HEK293 (cell line): ENCODE data around the gene MRPL39.

Experiments used
- CTCF ChIA-PET: fragments of 350-600 bp; formaldehyde crosslinking; extraction: SDS; loops from one replicate; lab custom pipeline; 2021; ENCODE audit warnings: antibody characterized with exemption; lab: Yijun Ruan, JAX
- POLR2A ChIA-PET: fragments of 300-600 bp; formaldehyde crosslinking; extraction: SDS; loops from one replicate; lab custom pipeline; 2020; ENCODE audit warnings: antibody characterized with exemption, inconsistent platforms; lab: Yijun Ruan, JAX
- H3K27ac ChIP-seq: fragments of 200-500 bp; sonication (Bioruptor generic); 2 replicates; pipeline ENCODE4 v1.5.1; 2014; ENCODE audit warnings: low read depth, low read length, control low read depth, inconsistent platforms; ENCODE audit errors: extremely low read depth
- H3K36me3 ChIP-seq, 2 experiments: fragments of 200-500 bp in 1 of 2; sonication (Bioruptor generic) in 1 of 2; 1 replicate in 1 of 2; 2 replicates in 1 of 2; pipeline ENCODE4 v1.5.1; 2014 to 2017; ENCODE audit warnings: inconsistent platforms in 2 of 2, low read length in 2 of 2; ENCODE audit not compliant: control insufficient read depth in 2 of 2, insufficient read depth in 1 of 2
- H3K4me1 ChIP-seq: fragments of 200-500 bp; sonication (Bioruptor generic); 2 replicates; pipeline ENCODE4 v1.5.1; 2014; ENCODE audit warnings: mild to moderate bottlenecking, low read length, inconsistent platforms; ENCODE audit not compliant: control insufficient read depth, insufficient read depth
- H3K4me3 ChIP-seq: 2 replicates; pipeline ENCODE4 v1.5.1; 2011; ENCODE audit warnings: low read depth, mild to moderate bottlenecking, control low read depth, low read length, moderate library complexity
- H3K9me3 ChIP-seq: fragments of 200-500 bp; sonication (Bioruptor generic); 2 replicates; pipeline ENCODE4 v1.5.1; 2014; ENCODE audit warnings: low read depth, low read length, inconsistent platforms; ENCODE audit not compliant: control insufficient read depth, insufficient read depth
- KLF9 ChIP-seq: fragments of 450-650 bp; formaldehyde crosslinking; IDR thresholded peaks from 2 replicates; pipeline ENCODE4 v1.5.1; 2016; ENCODE audit warnings: missing biosample characterization, missing genetic modification characterization, low read depth
- ZBTB21 ChIP-seq: fragments of 450-650 bp; formaldehyde crosslinking; IDR thresholded peaks from 2 replicates; pipeline ENCODE4 v1.5.1; 2017; ENCODE audit warnings: missing biosample characterization, missing genetic modification characterization
- ZFP41 ChIP-seq: fragments of 450-650 bp; formaldehyde crosslinking; IDR thresholded peaks from 2 replicates; pipeline ENCODE4 v1.5.1; 2016; ENCODE audit warnings: missing biosample characterization, missing genetic modification characterization, borderline replicate concordance
- ZNF112 ChIP-seq: fragments of 450-650 bp; formaldehyde crosslinking; IDR thresholded peaks from 2 replicates; pipeline ENCODE4 v1.5.0; 2017; ENCODE audit warnings: missing biosample characterization, missing genetic modification characterization
- ZNF121 ChIP-seq: fragments of 450-650 bp; formaldehyde crosslinking; IDR thresholded peaks from 2 replicates; pipeline ENCODE4 v1.5.1; 2016; ENCODE audit warnings: missing biosample characterization, missing genetic modification characterization
- ZNF132 ChIP-seq: fragments of 450-650 bp; formaldehyde crosslinking; IDR thresholded peaks from 2 replicates; pipeline ENCODE4 v1.5.1; 2017; ENCODE audit warnings: missing biosample characterization, missing genetic modification characterization, borderline replicate concordance
- ZNF140 ChIP-seq: fragments of 450-650 bp; formaldehyde crosslinking; IDR thresholded peaks from 2 replicates; pipeline ENCODE4 v1.5.1; 2016; ENCODE audit warnings: missing biosample characterization, missing genetic modification characterization
- ZNF214 ChIP-seq: fragments of 450-650 bp; formaldehyde crosslinking; IDR thresholded peaks from 2 replicates; pipeline ENCODE4 v1.5.1; 2017; ENCODE audit warnings: missing biosample characterization, mild to moderate bottlenecking, missing genetic modification characterization, borderline replicate concordance
- ZNF221 ChIP-seq: fragments of 450-650 bp; formaldehyde crosslinking; IDR thresholded peaks from 2 replicates; pipeline ENCODE4 v1.5.1; 2017; ENCODE audit warnings: missing biosample characterization, missing genetic modification characterization, borderline replicate concordance
- ZNF311 ChIP-seq: fragments of 450-650 bp; formaldehyde crosslinking; IDR thresholded peaks from 2 replicates; pipeline ENCODE4 v1.5.1; 2017; ENCODE audit warnings: missing biosample characterization, missing genetic modification characterization, borderline replicate concordance
- ZNF354C ChIP-seq: fragments of 450-650 bp; formaldehyde crosslinking; IDR thresholded peaks from 2 replicates; pipeline ENCODE4 v1.5.1; 2016; ENCODE audit warnings: missing biosample characterization, missing genetic modification characterization, low read depth, borderline replicate concordance
- ZNF37A ChIP-seq: fragments of 450-650 bp; IDR thresholded peaks from 2 replicates; pipeline ENCODE4 v1.5.1; 2018; ENCODE audit warnings: missing biosample characterization, missing genetic modification characterization
- ZNF555 ChIP-seq: fragments of 450-650 bp; formaldehyde crosslinking; conservative IDR thresholded peaks from 2 replicates; pipeline ENCODE4 v1.5.1; 2017; ENCODE audit warnings: missing biosample characterization, mild to moderate bottlenecking, missing genetic modification characterization, inconsistent platforms
- ZNF558 ChIP-seq: fragments of 450-650 bp; formaldehyde crosslinking; IDR thresholded peaks from 2 replicates; pipeline ENCODE4 v1.5.1; 2016; ENCODE audit warnings: missing biosample characterization, missing genetic modification characterization
- ZNF629 ChIP-seq: fragments of 450-650 bp; formaldehyde crosslinking; IDR thresholded peaks from 2 replicates; pipeline ENCODE4 v1.5.1; 2017; ENCODE audit warnings: missing biosample characterization, missing genetic modification characterization
- ZNF658 ChIP-seq: fragments of 450-650 bp; formaldehyde crosslinking; IDR thresholded peaks from 2 replicates; pipeline ENCODE4; 2016; ENCODE audit warnings: missing biosample characterization, missing genetic modification characterization
- ZNF670 ChIP-seq: fragments of 450-650 bp; formaldehyde crosslinking; IDR thresholded peaks from 2 replicates; pipeline ENCODE4 v1.5.1; 2016; ENCODE audit warnings: missing biosample characterization, missing genetic modification characterization, low read depth
- ZNF677 ChIP-seq: fragments of 450-650 bp; IDR thresholded peaks from 2 replicates; pipeline ENCODE4 v1.5.0; 2018; ENCODE audit warnings: missing biosample characterization, mild to moderate bottlenecking, missing genetic modification characterization, moderate library complexity
- ZNF785 ChIP-seq: fragments of 450-650 bp; formaldehyde crosslinking; IDR thresholded peaks from 2 replicates; pipeline ENCODE4 v1.5.1; 2016; ENCODE audit warnings: missing biosample characterization, missing genetic modification characterization
- ZSCAN16 ChIP-seq: fragments of 450-650 bp; formaldehyde crosslinking; IDR thresholded peaks from 2 replicates; pipeline ENCODE4 v1.5.1; 2016; ENCODE audit warnings: missing biosample characterization, missing genetic modification characterization
- TF ChIP-seq, protein P1 (sequence below): fragments of 450-650 bp; formaldehyde crosslinking; IDR thresholded peaks from 2 replicates; pipeline ENCODE4 v1.5.1; 2016; ENCODE audit warnings: missing biosample characterization, missing genetic modification characterization
- TF ChIP-seq, protein P2 (sequence below): fragments of 450-650 bp; formaldehyde crosslinking; IDR thresholded peaks from 2 replicates; pipeline ENCODE4 v1.5.1; 2016; ENCODE audit warnings: missing biosample characterization, missing genetic modification characterization
- TF ChIP-seq, protein P3 (sequence below): fragments of 450-650 bp; formaldehyde crosslinking; IDR thresholded peaks from 2 replicates; pipeline ENCODE4 v1.5.1; 2016; ENCODE audit warnings: missing biosample characterization, missing genetic modification characterization
- TF ChIP-seq, protein P4 (sequence below): fragments of 450-650 bp; formaldehyde crosslinking; IDR thresholded peaks from 2 replicates; pipeline ENCODE4 v1.5.1; 2017; ENCODE audit warnings: missing biosample characterization, missing genetic modification characterization

The MRPL39 gene

DNA sequence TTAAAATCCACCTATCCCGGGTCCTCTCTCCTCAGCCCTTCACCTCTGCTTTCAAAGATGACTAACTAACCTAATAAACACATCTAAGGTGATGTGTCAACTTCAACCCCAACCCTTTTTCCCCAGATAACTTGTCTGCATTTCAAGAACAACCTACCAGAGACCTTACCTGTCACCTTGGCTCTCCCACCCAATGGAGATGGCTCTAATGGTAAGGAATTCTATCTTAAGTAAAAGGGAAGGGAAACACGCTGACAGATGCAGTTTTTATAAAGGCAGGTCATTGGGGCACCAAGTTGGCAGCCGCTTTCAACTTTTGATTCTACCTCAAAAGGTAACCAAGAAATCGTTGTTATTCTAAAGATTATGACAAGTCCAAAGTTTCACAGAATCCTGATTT is 37.6 kb downstream of the MRPL39 start:
- Histone ChIP-seq H3K4me1 (peaks cover 7% of the 10 kb centered on the region), H3K36me3 (peaks cover 0 to 29% of the 10 kb centered on the region in 2 experiments; a peak in 1 of 3 replicates), H3K4me3 (no peak overlapping the region), H3K27ac (no peak overlapping the region), H3K9me3 (no peaks in the 10 kb centered on the region)
- ChIA-PET CTCF (no interaction called here), POLR2A (no interaction called here)
- TF ChIP-seq, protein P1, sequence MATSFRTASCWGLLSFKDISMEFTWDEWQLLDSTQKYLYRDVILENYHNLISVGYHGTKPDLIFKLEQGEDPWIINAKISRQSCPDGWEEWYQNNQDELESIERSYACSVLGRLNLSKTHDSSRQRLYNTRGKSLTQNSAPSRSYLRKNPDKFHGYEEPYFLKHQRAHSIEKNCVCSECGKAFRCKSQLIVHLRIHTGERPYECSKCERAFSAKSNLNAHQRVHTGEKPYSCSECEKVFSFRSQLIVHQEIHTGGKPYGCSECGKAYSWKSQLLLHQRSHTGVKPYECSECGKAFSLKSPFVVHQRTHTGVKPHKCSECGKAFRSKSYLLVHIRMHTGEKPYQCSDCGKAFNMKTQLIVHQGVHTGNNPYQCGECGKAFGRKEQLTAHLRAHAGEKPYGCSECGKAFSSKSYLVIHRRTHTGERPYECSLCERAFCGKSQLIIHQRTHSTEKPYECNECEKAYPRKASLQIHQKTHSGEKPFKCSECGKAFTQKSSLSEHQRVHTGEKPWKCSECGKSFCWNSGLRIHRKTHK: no peak
- no peak for TF ChIP-seq ZNF785
- no peak for TF ChIP-seq ZNF311 (tag by site-specific recombination)
- no peak for TF ChIP-seq ZNF677 (tag by site-specific recombination)
- TF ChIP-seq ZNF658: no peak
- TF ChIP-seq ZNF140 (tag by site-specific recombination): no peak
- TF ChIP-seq, protein P2, sequence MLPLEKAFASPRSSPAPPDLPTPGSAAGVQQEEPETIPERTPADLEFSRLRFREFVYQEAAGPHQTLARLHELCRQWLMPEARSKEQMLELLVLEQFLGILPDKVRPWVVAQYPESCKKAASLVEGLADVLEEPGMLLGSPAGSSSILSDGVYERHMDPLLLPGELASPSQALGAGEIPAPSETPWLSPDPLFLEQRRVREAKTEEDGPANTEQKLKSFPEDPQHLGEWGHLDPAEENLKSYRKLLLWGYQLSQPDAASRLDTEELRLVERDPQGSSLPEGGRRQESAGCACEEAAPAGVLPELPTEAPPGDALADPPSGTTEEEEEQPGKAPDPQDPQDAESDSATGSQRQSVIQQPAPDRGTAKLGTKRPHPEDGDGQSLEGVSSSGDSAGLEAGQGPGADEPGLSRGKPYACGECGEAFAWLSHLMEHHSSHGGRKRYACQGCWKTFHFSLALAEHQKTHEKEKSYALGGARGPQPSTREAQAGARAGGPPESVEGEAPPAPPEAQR (tag by site-specific recombination): no peak
- TF ChIP-seq ZSCAN16 (tag by site-specific recombination): no peak
- no peak for TF ChIP-seq ZNF558 (tag by site-specific recombination)
- no peak for TF ChIP-seq ZNF37A
- TF ChIP-seq ZBTB21: no peak
- TF ChIP-seq ZNF132 (tag by site-specific recombination): no peak
- TF ChIP-seq ZNF555 (tag by site-specific recombination): no peak

DNA sequence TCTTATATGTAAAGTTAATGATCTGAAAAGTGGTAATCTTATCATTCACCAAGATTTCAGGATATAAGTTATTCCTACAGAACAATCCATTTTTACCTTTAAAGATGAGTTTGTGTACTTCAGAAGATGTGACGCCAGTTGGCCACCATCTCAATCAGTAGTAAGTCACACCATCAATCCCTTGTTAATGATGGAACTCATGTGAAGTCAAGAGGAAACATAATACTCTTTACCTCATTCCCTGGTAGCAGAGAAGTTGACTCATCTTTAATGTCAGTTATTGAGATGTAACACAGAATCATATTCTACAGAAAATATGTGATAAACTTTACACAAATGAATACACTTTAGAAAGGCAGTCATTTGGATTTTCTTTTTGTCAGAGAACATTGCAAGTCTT is 38.2 kb downstream of the MRPL39 start:
- Histone ChIP-seq H3K4me1 (peaks cover 5% of the 10 kb centered on the region), H3K4me3 (no peak overlapping the region), H3K27ac (no peak overlapping the region), H3K36me3 (peaks cover 0 to 34% of the 10 kb centered on the region in 2 experiments; a peak in 1 of 3 replicates), H3K9me3 (no peaks in the 10 kb centered on the region)
- TF ChIP-seq ZNF629 (peak; percentile 57; the same call in 1 of the 2 replicates), ZFP41 (tag by site-specific recombination) (no peak)
- ChIA-PET CTCF (interaction anchor here (1.9 kb wide), 1 partner anchor 39 kb away, joined by 7 read pairs; no protein-coding TSS in a partner anchor), POLR2A (no interaction called here)

DNA sequence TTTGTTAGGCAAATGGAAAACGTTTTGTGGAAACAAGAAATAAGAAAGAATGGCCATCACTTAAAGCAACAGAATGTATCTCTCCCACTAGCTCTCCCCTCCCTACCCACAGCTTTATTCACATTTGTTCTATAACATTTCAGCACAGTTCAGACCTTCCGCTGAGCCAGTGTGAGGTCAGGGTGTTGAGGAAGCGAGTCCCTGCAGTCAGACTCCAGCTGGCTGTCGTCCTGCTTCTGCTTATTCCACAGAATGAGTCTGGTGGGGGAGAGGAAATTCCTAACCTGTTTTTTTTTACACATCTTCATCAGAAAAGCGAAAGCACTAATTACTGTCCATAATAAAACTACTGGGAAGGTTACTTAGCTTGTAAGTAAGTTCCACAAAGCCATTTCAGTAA is 39.0 kb downstream of the MRPL39 start:
- ChIA-PET POLR2A (no interaction called here), CTCF (interaction anchor here (1.9 kb wide), 1 partner anchor 40 kb away, joined by 7 read pairs; no protein-coding TSS in a partner anchor)
- H3K4me3 ChIP-seq: no peak overlapping the region
- no peaks in the 10 kb centered on the region for H3K4me1 ChIP-seq
- peaks cover 0 to 38% of the 10 kb centered on the region in 2 experiments; a peak in 1 of 3 replicates for H3K36me3 ChIP-seq
- no peak overlapping the region for H3K27ac ChIP-seq
- no peaks in the 10 kb centered on the region for H3K9me3 ChIP-seq
- TF ChIP-seq ZSCAN16 (tag by site-specific recombination) (no peak), ZNF354C (no peak), ZNF670 (tag by site-specific recombination) (no peak), ZNF214 (no peak), ZNF112 (no peak), ZNF221 (tag by site-specific recombination) (no peak), KLF9 (tag by site-specific recombination) (no peak), ZNF121 (no peak)
- TF ChIP-seq, protein P3, sequence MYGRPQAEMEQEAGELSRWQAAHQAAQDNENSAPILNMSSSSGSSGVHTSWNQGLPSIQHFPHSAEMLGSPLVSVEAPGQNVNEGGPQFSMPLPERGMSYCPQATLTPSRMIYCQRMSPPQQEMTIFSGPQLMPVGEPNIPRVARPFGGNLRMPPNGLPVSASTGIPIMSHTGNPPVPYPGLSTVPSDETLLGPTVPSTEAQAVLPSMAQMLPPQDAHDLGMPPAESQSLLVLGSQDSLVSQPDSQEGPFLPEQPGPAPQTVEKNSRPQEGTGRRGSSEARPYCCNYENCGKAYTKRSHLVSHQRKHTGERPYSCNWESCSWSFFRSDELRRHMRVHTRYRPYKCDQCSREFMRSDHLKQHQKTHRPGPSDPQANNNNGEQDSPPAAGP: no peak
- TF ChIP-seq, protein P4, sequence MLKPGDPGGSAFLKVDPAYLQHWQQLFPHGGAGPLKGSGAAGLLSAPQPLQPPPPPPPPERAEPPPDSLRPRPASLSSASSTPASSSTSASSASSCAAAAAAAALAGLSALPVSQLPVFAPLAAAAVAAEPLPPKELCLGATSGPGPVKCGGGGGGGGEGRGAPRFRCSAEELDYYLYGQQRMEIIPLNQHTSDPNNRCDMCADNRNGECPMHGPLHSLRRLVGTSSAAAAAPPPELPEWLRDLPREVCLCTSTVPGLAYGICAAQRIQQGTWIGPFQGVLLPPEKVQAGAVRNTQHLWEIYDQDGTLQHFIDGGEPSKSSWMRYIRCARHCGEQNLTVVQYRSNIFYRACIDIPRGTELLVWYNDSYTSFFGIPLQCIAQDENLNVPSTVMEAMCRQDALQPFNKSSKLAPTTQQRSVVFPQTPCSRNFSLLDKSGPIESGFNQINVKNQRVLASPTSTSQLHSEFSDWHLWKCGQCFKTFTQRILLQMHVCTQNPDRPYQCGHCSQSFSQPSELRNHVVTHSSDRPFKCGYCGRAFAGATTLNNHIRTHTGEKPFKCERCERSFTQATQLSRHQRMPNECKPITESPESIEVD (tag by site-specific recombination): no peak
